ENCODE data around the gene KIRREL3.

Gene KIRREL3

GRCh38 chr11:126433244-126433846, 567.2 kb downstream of the KIRREL3 start:
- in situ Hi-C loops (cut with MboI; ENCODE audit: low sequenced_read_pairs) = no loop called here

- in situ Hi-C loops (cut with MboI; ENCODE audit: low sequenced_read_pairs) = no loop called here
These were observed 568.0 kb downstream of the KIRREL3 start for GRCh38 chr11:126432525-126432924.

- in situ Hi-C loops (cut with MboI; ENCODE audit: low sequenced_read_pairs) = no loop called here
These were observed 568.5 kb downstream of the KIRREL3 start for GRCh38 chr11:126432065-126432461.

GRCh38 chr11:126431401-126432064, 569.0 kb downstream of the KIRREL3 start:
- in situ Hi-C loops (cut with MboI; ENCODE audit: low sequenced_read_pairs) = no loop called here

- in situ Hi-C loops (cut with MboI; ENCODE audit: low sequenced_read_pairs) = no loop called here
These were observed 569.8 kb downstream of the KIRREL3 start for GRCh38 chr11:126430581-126431335.

- in situ Hi-C loops (cut with MboI; ENCODE audit: low sequenced_read_pairs) = no loop called here
These were observed 573.5 kb downstream of the KIRREL3 start for GRCh38 chr11:126426820-126427749.

GRCh38 chr11:126426106-126426505, 574.5 kb downstream of the KIRREL3 start:
- in situ Hi-C loops (cut with MboI; ENCODE audit: low sequenced_read_pairs) = no loop called here

GRCh38 chr11:126424471-126425039, 576.0 kb downstream of the KIRREL3 start:
- in situ Hi-C loops (cut with MboI; ENCODE audit: low sequenced_read_pairs) = no loop called here

- in situ Hi-C loops (cut with MboI; ENCODE audit: low sequenced_read_pairs) = no loop called here
These were observed 576.8 kb downstream of the KIRREL3 start for GRCh38 chr11:126423743-126424142.

GRCh38 chr11:126423154-126423553, 577.4 kb downstream of the KIRREL3 start:
- in situ Hi-C loops (cut with MboI; ENCODE audit: low sequenced_read_pairs) = no loop called here

GRCh38 chr11:126422446-126422845, 578.1 kb downstream of the KIRREL3 start:
- in situ Hi-C loops (cut with MboI; ENCODE audit: low sequenced_read_pairs) = no loop called here

- in situ Hi-C loops (cut with MboI; ENCODE audit: low sequenced_read_pairs) = no loop called here
These were observed 579.3 kb downstream of the KIRREL3 start for GRCh38 chr11:126421271-126421671.

GRCh38 chr11:126420698-126421256, 579.8 kb downstream of the KIRREL3 start:
- in situ Hi-C loops (cut with MboI; ENCODE audit: low sequenced_read_pairs) = no loop called here

- in situ Hi-C loops (cut with MboI; ENCODE audit: low sequenced_read_pairs) = no loop called here
These were observed 580.5 kb downstream of the KIRREL3 start for GRCh38 chr11:126419801-126420697.

- in situ Hi-C loops (cut with MboI; ENCODE audit: low sequenced_read_pairs) = no loop called here
These were observed 581.7 kb downstream of the KIRREL3 start for GRCh38 chr11:126418887-126419286.

- in situ Hi-C loops (cut with MboI; ENCODE audit: low sequenced_read_pairs) = no loop called here
These were observed 583.3 kb downstream of the KIRREL3 start for GRCh38 chr11:126417091-126417862.

GRCh38 chr11:126416542-126417090, 584.0 kb downstream of the KIRREL3 start:
- in situ Hi-C loops (cut with MboI; ENCODE audit: low sequenced_read_pairs) = no loop called here
